A673 (cell line): ENCODE results near the gene RC3H1.

ENCODE experiments used
- CTCF ChIP-seq: fragments of 300-800, 200-600 bp; sonication (generic); conservative IDR thresholded peaks from 2 replicates; pipeline ENCODE4 v1.5.1; 2017; ENCODE audit warnings: low read depth, mild to moderate bottlenecking, antibody characterized with exemption, low read length, moderate library complexity, mixed read lengths
- EZH2 ChIP-seq: fragments of 200-600 bp; sonication (generic); IDR thresholded peaks from 2 replicates; pipeline ENCODE4 v1.6.1; 2017; ENCODE audit warnings: borderline replicate concordance, low read depth, mild to moderate bottlenecking, mixed read lengths, antibody characterized with exemption, low read length; ENCODE audit not compliant: poor library complexity, severe bottlenecking

GRCh38 chr1:173917149-173917548, 105.0 kb downstream of the RC3H1 start, which contains the start of gene SERPINC1:
- TF ChIP-seq CTCF = no peak
- TF ChIP-seq EZH2 = no peak
